Naive thymus-derived CD4-positive, alpha-beta T cell (primary cell): ENCODE data around the gene FBRSL1. TPM values are rescaled to one million over a fixed set of nuclear protein-coding genes. Genes with fewer than 3 reads are reported as not detected.

Experiments used
- ATAC-seq: fragments of 150-1000 bp; cut with Tn5 transposase; 2 replicates; pipeline ENCODE4 v1.10.0; 2021; ENCODE audit warnings: mild to moderate bottlenecking, moderate library complexity
- CTCF ChIA-PET: fragments of 350-600 bp; sonication (Branson Sonifier 250); formaldehyde crosslinking; loops from one replicate; lab custom pipeline; 2021; ENCODE audit warnings: antibody characterized with exemption; lab: Charles Lee
- POLR2A ChIA-PET: fragments of 350-600 bp; sonication (Branson Sonifier 250); formaldehyde crosslinking; loops from one replicate; lab custom pipeline; 2021; ENCODE audit warnings: antibody characterized with exemption, inconsistent platforms; lab: Charles Lee
- DNase-seq, 9 donors: peaks; one replicate each; pipeline versions ENCODE4 v3.0.0 to v3.0.0-alpha.2; 2020 to 2022; ENCODE audit warnings: mixed read lengths in 1 of 9
- H3K27ac ChIP-seq: one replicate; pipeline ENCODE4 v1.7.0; 2013; ENCODE audit warnings: mild to moderate bottlenecking, low read depth, low read length, moderate library complexity
- H3K27me3 ChIP-seq, 2 donors: one replicate each; pipeline ENCODE4 v1.7.0; 2013; ENCODE audit warnings: low read length in 2 of 2, mild to moderate bottlenecking in 2 of 2, moderate library complexity in 2 of 2; ENCODE audit not compliant: control insufficient read depth in 2 of 2, insufficient read depth in 2 of 2
- H3K36me3 ChIP-seq, 3 experiments: 1 replicate in 2 of 3; 2 replicates in 1 of 3; pipeline ENCODE4 v1.7.0; 2013; ENCODE audit warnings: low read length in 3 of 3, mild to moderate bottlenecking in 3 of 3, moderate library complexity in 1 of 3; ENCODE audit not compliant: insufficient read depth in 3 of 3, control insufficient read depth in 2 of 3
- H3K4me1 ChIP-seq, 2 donors: one replicate each; pipeline ENCODE4 v1.7.0; 2013; ENCODE audit warnings: low read length in 2 of 2, mild to moderate bottlenecking in 2 of 2, moderate library complexity in 1 of 2; ENCODE audit not compliant: control insufficient read depth in 2 of 2, insufficient read depth in 2 of 2
- H3K4me3 ChIP-seq: 2 replicates; pipeline ENCODE4 v1.7.0; 2013; ENCODE audit warnings: mild to moderate bottlenecking, low read length
- H3K9me3 ChIP-seq, 3 experiments: 1 replicate in 2 of 3; 2 replicates in 1 of 3; pipeline ENCODE4 v1.7.0; 2013; ENCODE audit warnings: low read length in 3 of 3; ENCODE audit not compliant: control insufficient read depth in 2 of 3
- H3K27ac Mint-ChIP-seq, 9 donors: one replicate each; pipeline ENCODE4 v1.8.0; 2020 to 2022; ENCODE audit warnings: mixed read lengths in 9 of 9, mild to moderate bottlenecking in 8 of 9, moderate library complexity in 5 of 9, inconsistent platforms in 2 of 9
- H3K27me3 Mint-ChIP-seq, 5 donors: one replicate each; pipeline ENCODE4 v1.8.0; 2021 to 2022; ENCODE audit warnings: mixed read lengths in 5 of 5, mild to moderate bottlenecking in 1 of 5
- H3K36me3 Mint-ChIP-seq, 5 donors: one replicate each; pipeline ENCODE4 v1.8.0; 2020 to 2022; ENCODE audit warnings: mixed read lengths in 5 of 5, mild to moderate bottlenecking in 3 of 5, inconsistent platforms in 1 of 5
- H3K4me1 Mint-ChIP-seq, 7 donors: one replicate each; pipeline ENCODE4 v1.8.0; 2020 to 2022; ENCODE audit warnings: mixed read lengths in 7 of 7, mild to moderate bottlenecking in 3 of 7, inconsistent platforms in 1 of 7
- H3K4me3 Mint-ChIP-seq, 10 donors: one replicate each; pipeline ENCODE4 v1.8.0; 2020 to 2022; ENCODE audit warnings: mild to moderate bottlenecking in 10 of 10, mixed read lengths in 10 of 10, moderate library complexity in 6 of 10, inconsistent platforms in 2 of 10
- H3K9me3 Mint-ChIP-seq, 11 donors: one replicate each; pipeline ENCODE4 v1.8.0; 2020 to 2022; ENCODE audit warnings: mixed read lengths in 11 of 11, mild to moderate bottlenecking in 4 of 11, inconsistent platforms in 1 of 11, moderate library complexity in 1 of 11
- intact Hi-C, 2 donors: fragments of 100-400 bp; cut with micrococcal nuclease; formaldehyde crosslinking; loops; one replicate each; pipeline ENCODE4 v1.15.1; 2023
- polyA plus RNA-seq, 2 donors: library from polyadenylated mRNA; unstranded; fragments of 300-500 nt; fragmentation: Illumina TruSeq; gene quantifications; one replicate each; pipeline ENCODE4 v1.2.3, GENCODE V29; 2021
- total RNA-seq, 6 experiments: library from RNA in 5 of 6; stranded (reverse) in 5 of 6; gene quantifications; 1 replicate in 5 of 6; 2 replicates in 1 of 6; pipeline ENCODE4 v1.2.3 and lab custom pipeline; 2021 to 2026

The FBRSL1 gene
- total and polyA plus RNA-seq, 7 experiments from 2014 or later = 0.77 to 105 (median 90.9) TPM

- Mint-ChIP-seq H3K27me3 (no peaks in the 10 kb centered on the region), H3K4me1 (peaks cover 0 to 16% (median 5%) of the 10 kb centered on the region in 7 donors), H3K27ac (no peak overlapping the region), H3K4me3 (no peak overlapping the region), H3K9me3 (no peaks in the 10 kb centered on the region), H3K36me3 (peaks cover 0 to 3% (median under 1%) of the 10 kb centered on the region in 5 donors)
- intact Hi-C loops = loop anchor here (1.0 to 5.0 kb wide), 3 partner anchors 47 to 109 kb away; partner anchors contain the start of gene P2RX2 (in 1 of the 2)
- Histone ChIP-seq H3K9me3 (peaks cover 0 to 1% (median 0%) of the 10 kb centered on the region in 3 experiments), H3K27ac (no peak overlapping the region), H3K27me3 (no peaks in the 10 kb centered on the region), H3K4me1 (peaks cover 3 to 7% of the 10 kb centered on the region in 2 donors), H3K36me3 (peaks cover 0 to 30% (median 0%) of the 10 kb centered on the region in 3 experiments), H3K4me3 (no peak overlapping the region)
- ChIA-PET POLR2A (interaction anchor here (1.4 kb wide), 1 partner anchor 109 kb away, joined by 4 read pairs; no protein-coding TSS in a partner anchor), CTCF (interaction anchor here (1.2 to 4.6 kb wide), 6 partner anchors 9 to 116 kb away, joined by 4 to 56 read pairs (median 7); no protein-coding TSS in a partner anchor)
- ATAC-seq (no peak), DNase-seq (no peak)
These were observed 34.5 kb downstream of the FBRSL1 start for GRCh38 chr12:132524405-132524804.

- peaks cover 0 to 29% (median 0%) of the 10 kb centered on the region in 3 experiments for H3K36me3 ChIP-seq
- Mint-ChIP-seq H3K4me1 (peaks cover 0 to 15% (median 11%) of the 10 kb centered on the region in 7 donors), H3K27me3 (no peaks in the 10 kb centered on the region), H3K27ac (no peak overlapping the region), H3K4me3 (no peak overlapping the region), H3K36me3 (peaks cover 0 to 4% (median 0%) of the 10 kb centered on the region in 5 donors), H3K9me3 (no peaks in the 10 kb centered on the region)
- no peaks in the 10 kb centered on the region for H3K27me3 ChIP-seq
- no peak overlapping the region for H3K27ac ChIP-seq
- ATAC-seq (no peak), DNase-seq (no peak)
- peaks cover 3 to 7% of the 10 kb centered on the region in 2 donors for H3K4me1 ChIP-seq
- ChIA-PET CTCF (interaction anchor here (4.6 kb wide), 1 partner anchor 109 kb away, joined by 56 read pairs; no protein-coding TSS in a partner anchor), POLR2A (no interaction called here)
- H3K4me3 ChIP-seq = no peak overlapping the region
- no peaks in the 10 kb centered on the region for H3K9me3 ChIP-seq
- intact Hi-C loops = no loop called here
These were observed 35.3 kb downstream of the FBRSL1 start for GRCh38 chr12:132525011-132525832.

- H3K4me3 Mint-ChIP-seq = peak overlapping the region in 1 of 10 donors; percentile 28
- CTCF ChIA-PET = interaction anchor here (0.7 to 4.6 kb wide), 3 partner anchors 27 to 147 kb away, joined by 3 to 56 read pairs (median 3); no protein-coding TSS in a partner anchor
These were observed 36.0 kb downstream of the FBRSL1 start for GRCh38 chr12:132525833-132526455.

GRCh38 chr12:132527186-132527882, 37.4 kb downstream of the FBRSL1 start:
- Mint-ChIP-seq H3K36me3 (peaks cover 0 to 4% (median 0%) of the 10 kb centered on the region in 5 donors), H3K4me3 (no peak overlapping the region), H3K4me1 (peaks cover 0 to 11% (median 5%) of the 10 kb centered on the region in 7 donors), H3K9me3 (no peaks in the 10 kb centered on the region), H3K27ac (no peak overlapping the region), H3K27me3 (no peaks in the 10 kb centered on the region)
- Histone ChIP-seq H3K27me3 (no peaks in the 10 kb centered on the region), H3K4me1 (peaks cover 3 to 7% of the 10 kb centered on the region in 2 donors), H3K27ac (no peak overlapping the region), H3K36me3 (peaks cover 0 to 38% (median 0%) of the 10 kb centered on the region in 3 experiments), H3K9me3 (no peaks in the 10 kb centered on the region), H3K4me3 (no peak overlapping the region)
- no peak for ATAC-seq
- intact Hi-C loops = no loop called here
- POLR2A ChIA-PET = no interaction called here
- no peak for DNase-seq
- CTCF ChIA-PET = interaction anchor here (0.7 to 1.0 kb wide), 2 partner anchors 148 to 374 kb away, joined by 3 read pairs; no protein-coding TSS in a partner anchor

More at GRCh38 chr12:132525833-132526455, 36.0 kb downstream of the FBRSL1 start:
- ATAC-seq (no peak), DNase-seq (no peak)
- Mint-ChIP-seq H3K27ac (no peak overlapping the region), H3K36me3 (peaks cover 0 to 4% (median 0%) of the 10 kb centered on the region in 5 donors), H3K27me3 (no peaks in the 10 kb centered on the region), H3K4me1 (peaks cover 0 to 13% (median 9%) of the 10 kb centered on the region in 7 donors), H3K9me3 (no peaks in the 10 kb centered on the region)
- intact Hi-C loops = no loop called here
- H3K9me3 ChIP-seq = no peaks in the 10 kb centered on the region
- POLR2A ChIA-PET = no interaction called here
- no peaks in the 10 kb centered on the region for H3K27me3 ChIP-seq
- no peak overlapping the region for H3K4me3 ChIP-seq
- peaks cover 3 to 7% of the 10 kb centered on the region in 2 donors for H3K4me1 ChIP-seq
- H3K27ac ChIP-seq = no peak overlapping the region
- H3K36me3 ChIP-seq = peaks cover 0 to 29% (median 0%) of the 10 kb centered on the region in 3 experiments

GRCh38 chr12:132527883-132528264, 37.9 kb downstream of the FBRSL1 start:
- Histone ChIP-seq H3K36me3 (peaks cover 0 to 38% (median 0%) of the 10 kb centered on the region in 3 experiments), H3K4me3 (no peak overlapping the region), H3K9me3 (no peaks in the 10 kb centered on the region), H3K4me1 (peaks cover 3 to 7% of the 10 kb centered on the region in 2 donors), H3K27me3 (no peaks in the 10 kb centered on the region), H3K27ac (no peak overlapping the region)
- POLR2A ChIA-PET = no interaction called here
- no peaks in the 10 kb centered on the region for H3K27me3 Mint-ChIP-seq
- H3K9me3 Mint-ChIP-seq = no peaks in the 10 kb centered on the region
- ATAC-seq (no peak), DNase-seq (no peak)
- H3K4me3 Mint-ChIP-seq = no peak overlapping the region
- H3K36me3 Mint-ChIP-seq = peaks cover 0 to 4% (median 0%) of the 10 kb centered on the region in 5 donors
- CTCF ChIA-PET = interaction anchor here (0.7 kb wide), 1 partner anchor 374 kb away, joined by 3 read pairs; no protein-coding TSS in a partner anchor
- no peak overlapping the region for H3K27ac Mint-ChIP-seq
- peaks cover 0 to 11% (median 5%) of the 10 kb centered on the region in 7 donors for H3K4me1 Mint-ChIP-seq
- intact Hi-C loops = no loop called here

- ChIA-PET CTCF (no interaction called here), POLR2A (no interaction called here)
- Histone ChIP-seq H3K27me3 (no peaks in the 10 kb centered on the region), H3K4me3 (no peak overlapping the region), H3K4me1 (peaks cover 1 to 2% of the 10 kb centered on the region in 2 donors), H3K27ac (no peak overlapping the region), H3K36me3 (peaks cover 0 to 38% (median 0%) of the 10 kb centered on the region in 3 experiments), H3K9me3 (no peaks in the 10 kb centered on the region)
- H3K27me3 Mint-ChIP-seq = no peaks in the 10 kb centered on the region
- H3K27ac Mint-ChIP-seq = no peak overlapping the region
- DNase-seq (no peak), ATAC-seq (no peak)
- H3K4me1 Mint-ChIP-seq = peaks cover 0 to 11% (median 4%) of the 10 kb centered on the region in 7 donors
- no peak overlapping the region for H3K4me3 Mint-ChIP-seq
- peaks cover 0 to 4% (median 3%) of the 10 kb centered on the region in 5 donors for H3K36me3 Mint-ChIP-seq
- no peaks in the 10 kb centered on the region for H3K9me3 Mint-ChIP-seq
- intact Hi-C loops = no loop called here
These were observed 38.7 kb downstream of the FBRSL1 start for GRCh38 chr12:132528564-132529106.
